K562 (cell line): ENCODE measurements around the gene EME1. TPM values are rescaled to one million over a fixed set of nuclear protein-coding genes. Genes with fewer than 3 reads are reported as not detected.
A peak's percentile ranks its signal among the peaks of the same experiment; 100 is the strongest.
"Not testable (repeated sequence)": the region's sequence is repeated elsewhere in the genome, so short reads cannot be mapped to it uniquely, and the experiment has no call there.

Experiments
- ATAC-seq: fragments of 200-7000 bp; cut with Tn5 transposase; 3 replicates; pipeline ENCODE4 v1.9.1; 2020; ENCODE audit warnings: moderate library complexity
- BruUV-seq: library from RNA; stranded (reverse); fragments of 400-500 nt; replicated peaks from 2 replicates; lab custom pipeline; 2021; lab: Mats Ljungman, UMichigan
- CTCF ChIA-PET: fragments of 300-600 bp; formaldehyde crosslinking; extraction: SDS; loops from one replicate; lab custom pipeline; 2021; ENCODE audit warnings: low intra/inter-chr PET ratio; lab: Yijun Ruan, JAX
- POLR2A ChIA-PET: fragments of 300-600, 350-650 bp; sonication (Branson Sonifier 250); formaldehyde crosslinking; extraction: SDS; loops from one replicate; lab custom pipeline; 2021; ENCODE audit warnings: antibody characterized with exemption, inconsistent platforms; lab: Yijun Ruan, JAX
- DNase-seq, 4 experiments: peaks; one replicate each; pipeline versions ENCODE4 v3.0.0 to v3.0.0-alpha.2; 2011 to 2018; ENCODE audit warnings: low spot score in 3 of 4, mixed read lengths in 3 of 4; ENCODE audit errors: extremely low read depth in 1 of 4
- FAIRE-seq: peaks from 2 replicates; lab custom pipeline; 2011; peaks lifted over from hg19 to GRCh38; lab: Jason Lieb, UNC
- H2AFZ ChIP-seq: 2 replicates; pipeline ENCODE4 v1.6.0; 2011; ENCODE audit warnings: low read depth, low read length, control low read depth, inconsistent platforms
- H3K27ac ChIP-seq: fragments of 200-600 bp; 3 replicates; pipeline ENCODE4 v1.8.0; 2011; ENCODE audit warnings: low read depth, mild to moderate bottlenecking, control low read depth, inconsistent platforms, low read length, moderate library complexity, mixed read lengths; ENCODE audit errors: extremely low read depth
- H3K27me3 ChIP-seq, 2 experiments: fragments of 300-600 bp in 1 of 2; 2 replicates in 1 of 2; 3 replicates in 1 of 2; pipeline versions ENCODE4 v1.6.0 to v1.8.0; 2011; ENCODE audit warnings: inconsistent platforms in 2 of 2, low read length in 2 of 2, mild to moderate bottlenecking in 1 of 2, mixed read lengths in 1 of 2, moderate library complexity in 1 of 2; ENCODE audit not compliant: control insufficient read depth in 2 of 2, insufficient read depth in 2 of 2
- H3K36me3 ChIP-seq: fragments of 300-600 bp; 3 replicates; pipeline ENCODE4 v1.8.0; 2011; ENCODE audit warnings: mild to moderate bottlenecking, low read length, inconsistent platforms; ENCODE audit not compliant: control insufficient read depth, insufficient read depth
- H3K4me1 ChIP-seq, 2 experiments: fragments of 200-600 bp in 1 of 2; replicated peaks in 1 of 2; 2 replicates in 1 of 2; 3 replicates in 1 of 2; pipeline versions ENCODE4 v1.5.1 to v1.8.0; 2011; ENCODE audit warnings: inconsistent platforms in 2 of 2, low read length in 2 of 2, mild to moderate bottlenecking in 1 of 2, mixed read lengths in 1 of 2, moderate library complexity in 1 of 2; ENCODE audit not compliant: control insufficient read depth in 2 of 2, insufficient read depth in 2 of 2
- H3K4me2 ChIP-seq: 2 replicates; pipeline ENCODE4 v1.6.1; 2011; ENCODE audit warnings: low read length, control low read depth, inconsistent platforms, mixed read lengths; ENCODE audit not compliant: insufficient read depth
- H3K4me3 ChIP-seq: fragments of 200-600 bp; sonication (generic), shearing (Covaris generic); 2 replicates; pipeline ENCODE4 v1.5.1; 2016; ENCODE audit warnings: control low read depth, inconsistent platforms
- H3K79me2 ChIP-seq: fragments of 200-600 bp; 3 replicates; pipeline ENCODE4 v1.8.0; 2011; ENCODE audit warnings: low read length, inconsistent platforms; ENCODE audit not compliant: control insufficient read depth, insufficient read depth
- H3K9ac ChIP-seq, 2 experiments: 2 replicates each; pipeline versions ENCODE4 v1.6.0 to v1.6.1; 2011; ENCODE audit warnings: low read depth in 2 of 2, low read length in 2 of 2, control low read depth in 1 of 2, inconsistent platforms in 1 of 2, mild to moderate bottlenecking in 1 of 2, mixed read lengths in 1 of 2; ENCODE audit not compliant: insufficient read depth in 1 of 2
- H3K9me1 ChIP-seq: one replicate; pipeline ENCODE4 v1.6.0; 2011; ENCODE audit warnings: inconsistent platforms, mild to moderate bottlenecking, low read length, moderate library complexity; ENCODE audit not compliant: control insufficient read depth, insufficient read depth
- H3K9me3 ChIP-seq: replicated peaks from 2 replicates; pipeline ENCODE4 v1.5.1; 2011; ENCODE audit warnings: low read depth, low read length, inconsistent platforms; ENCODE audit not compliant: control insufficient read depth, insufficient read depth
- H4K20me1 ChIP-seq: replicated peaks from 2 replicates; pipeline ENCODE4 v1.6.1; 2011; ENCODE audit warnings: low read length, inconsistent platforms, mixed read lengths; ENCODE audit not compliant: control insufficient read depth, insufficient read depth
- CEBPB ChIP-seq: fragments of 450-650 bp; IDR thresholded peaks from 2 replicates; pipeline ENCODE4 v1.6.1; 2016; ENCODE audit warnings: missing genetic modification characterization, missing compliant biosample characterization
- CTBP1 ChIP-seq: fragments of 450-650 bp; IDR thresholded peaks from 2 replicates; pipeline ENCODE4 v1.6.1; 2016; ENCODE audit warnings: borderline replicate concordance
- HDAC2 ChIP-seq: fragments of 450-650 bp; IDR thresholded peaks from 2 replicates; pipeline ENCODE4 v1.6.1; 2016; ENCODE audit warnings: mild to moderate bottlenecking
- KDM1A ChIP-seq, 2 experiments: fragments of 450-650 bp; IDR thresholded peaks; 2 replicates each; pipeline ENCODE4 v1.6.1; 2016; ENCODE audit warnings: mild to moderate bottlenecking in 2 of 2
- RAD21 ChIP-seq, 2 experiments: fragments of 250-450 bp in 1 of 2; fragments of 450-650 bp in 1 of 2; sonication (Bioruptor Pico) in 1 of 2; formaldehyde crosslinking in 1 of 2; IDR thresholded peaks in 1 of 2; conservative IDR thresholded peaks in 1 of 2; 2 replicates each; pipeline versions ENCODE4 v1.4.0 to v1.8.0; 2020 to 2022; ENCODE audit warnings: mild to moderate bottlenecking in 2 of 2, moderate library complexity in 1 of 2
- STAG1 ChIP-seq: sonication (generic); formaldehyde crosslinking; IDR thresholded peaks from 2 replicates; pipeline ENCODE4 v1.5.0; 2020; ENCODE audit warnings: missing genetic modification reagents, borderline replicate concordance
- WGBS: fragments of 100-300 bp; shearing (Covaris generic); methylation state at CpG from one replicate; pipeline ENCODE4 v1.1.6; 2016; ENCODE audit warnings: low coverage, mixed read lengths; ENCODE audit not compliant: insufficient coverage; ENCODE audit errors: missing lambda C conversion rate; 5-methylcytosine and 5-hydroxymethylcytosine counted together
- in situ Hi-C: fragments of 300-500 bp; cut with MboI; formaldehyde crosslinking; loops from 4 replicates; pipeline ENCODE4 v1.15.0; 2018; ENCODE audit warnings: inconsistent platforms, mixed read lengths
- intact Hi-C: fragments of 100-400 bp; cut with micrococcal nuclease; formaldehyde crosslinking; loops from 2 replicates; pipeline ENCODE4 v1.14.2; 2022
- polyA plus RNA-seq, 8 experiments: library from polyadenylated mRNA; depleted of rRNA in 4 of 8; stranded (reverse) in 5 of 8; unstranded in 3 of 8; fragments of >200 nt; fragmentation: Nextera tagmentation in 2 of 8; fragmentation: Illumina TruSeq in 1 of 8; extraction: Ambion mirVana in 2 of 8; extraction: Trizol in 1 of 8; gene quantifications; 2 replicates each; pipeline versions ENCODE4 v1.2.1 to v1.2.3, GENCODE V29; 2011 to 2014; ENCODE audit warnings: inconsistent platforms in 1 of 8, missing spikeins in 1 of 8
- total RNA-seq, 7 experiments: library from RNA; depleted of rRNA in 6 of 7; stranded (reverse); fragments of >200 nt in 6 of 7; fragmentation: Illumina TruSeq in 2 of 7; extraction: Trizol in 2 of 7; gene quantifications; 2 replicates each; pipeline versions ENCODE4 v1.2.1 to v1.2.3, GENCODE V29; 2011 to 2021; ENCODE audit warnings: low replicate concordance in 1 of 7
- TF ChIP-seq, protein P1 (sequence below), 3 experiments: IDR thresholded peaks in 2 of 3; conservative IDR thresholded peaks in 1 of 3; 2 replicates each; pipeline ENCODE4 v1.5.1; 2011 to 2012; ENCODE audit warnings: low read length in 3 of 3, mild to moderate bottlenecking in 3 of 3, control low read depth in 2 of 3, improper control_type of control experiment in 1 of 3, inconsistent platforms in 1 of 3, low read depth in 1 of 3, mixed read lengths in 1 of 3, moderate library complexity in 1 of 3; ENCODE audit not compliant: insufficient read depth in 2 of 3
- TF ChIP-seq, protein P2 (sequence below): fragments of 450-650 bp; formaldehyde crosslinking; IDR thresholded peaks from 2 replicates; pipeline ENCODE4 v1.4.0; 2020; ENCODE audit warnings: mild to moderate bottlenecking, moderate library complexity

EME1 gene
- total and polyA plus RNA-seq, 9 of the 15 experiments (the other 6 are each of a cell fraction or from before 2014, with no cell fraction given): 14.6 to 44.1 (median 24.0) TPM

GRCh38 chr17:50332196-50332595 lies 40.8 kb upstream of the EME1 start:
- CTCF ChIA-PET: interaction anchor here (2.6 kb wide), 1 partner anchor 132 kb away, joined by 23 read pairs; the partner anchor contains the start of gene COL1A1
- Histone ChIP-seq H3K9ac (no peak overlapping the region), H3K36me3 (no peaks in the 10 kb centered on the region), H3K4me1 (peaks cover 0 to 3% of the 10 kb centered on the region in 2 experiments; a peak in 3 of 5 replicates), H3K9me1 (no peaks in the 10 kb centered on the region), H2AFZ (no peak overlapping the region), H3K27ac (no peak overlapping the region), H4K20me1 (no peaks in the 10 kb centered on the region), H3K9me3 (no peaks in the 10 kb centered on the region), H3K4me3 (no peak overlapping the region), H3K4me2 (no peak overlapping the region), H3K79me2 (no peaks in the 10 kb centered on the region), H3K27me3 (peaks cover 25 to 55% of the 10 kb centered on the region in 2 experiments)
- no peak for ATAC-seq
- in situ Hi-C loops: no loop called here
- no TSS peak for BruUV-seq
- no peak for FAIRE-seq
- intact Hi-C loops: no loop called here
- TF ChIP-seq HDAC2 (no peak), KDM1A (IDR thresholded peaks at IDR 0.05) (0 out of 4 replicates have a peak, but pooled peaks of 1 of the 2 experiments have one; percentile 27)
- POLR2A ChIA-PET: no interaction called here
- DNase-seq: no peak
- WGBS: 6% methylated on average over 6 of the region's 6 CpGs

- H3K79me2 ChIP-seq, H3K27ac ChIP-seq, H3K4me1 ChIP-seq, H3K9ac ChIP-seq, H2AFZ ChIP-seq, BruUV-seq, intact Hi-C loops, POLR2A ChIA-PET, in situ Hi-C loops, H3K9me3 ChIP-seq, H3K4me2 ChIP-seq, H3K4me3 ChIP-seq, H3K9me1 ChIP-seq, H4K20me1 ChIP-seq, H3K36me3 ChIP-seq: not testable (repeated sequence)
- peaks cover 25 to 50% of the 10 kb centered on the region in 2 experiments for H3K27me3 ChIP-seq
- ATAC-seq (peak; percentile 72), DNase-seq (peak in 1 of 4 experiments; percentile 32), FAIRE-seq (peak; percentile 51)
- 19% methylated on average over 12 of the region's 14 CpGs for WGBS
- CTCF ChIA-PET: interaction anchor here (2.6 kb wide), 1 partner anchor 133 kb away, joined by 23 read pairs; the partner anchor contains the start of gene COL1A1
- TF ChIP-seq CEBPB (peak; percentile 48; the same call in 1 of the 2 replicates), RAD21 (CRISPR knock-in tag; conservative IDR thresholded peaks at IDR 0.05 in 1 of 2, IDR thresholded peaks at IDR 0.05 in 1 of 2) (peak; percentile 43 to 56; a peak in 3 of 4 replicates), CTBP1 (0 out of 2 replicates have a peak, but pooled peaks have one; percentile 30), STAG1 (CRISPR knock-in tag) (0 out of 2 replicates have a peak, but pooled peaks have one; percentile 22)
- TF ChIP-seq, protein P1, sequence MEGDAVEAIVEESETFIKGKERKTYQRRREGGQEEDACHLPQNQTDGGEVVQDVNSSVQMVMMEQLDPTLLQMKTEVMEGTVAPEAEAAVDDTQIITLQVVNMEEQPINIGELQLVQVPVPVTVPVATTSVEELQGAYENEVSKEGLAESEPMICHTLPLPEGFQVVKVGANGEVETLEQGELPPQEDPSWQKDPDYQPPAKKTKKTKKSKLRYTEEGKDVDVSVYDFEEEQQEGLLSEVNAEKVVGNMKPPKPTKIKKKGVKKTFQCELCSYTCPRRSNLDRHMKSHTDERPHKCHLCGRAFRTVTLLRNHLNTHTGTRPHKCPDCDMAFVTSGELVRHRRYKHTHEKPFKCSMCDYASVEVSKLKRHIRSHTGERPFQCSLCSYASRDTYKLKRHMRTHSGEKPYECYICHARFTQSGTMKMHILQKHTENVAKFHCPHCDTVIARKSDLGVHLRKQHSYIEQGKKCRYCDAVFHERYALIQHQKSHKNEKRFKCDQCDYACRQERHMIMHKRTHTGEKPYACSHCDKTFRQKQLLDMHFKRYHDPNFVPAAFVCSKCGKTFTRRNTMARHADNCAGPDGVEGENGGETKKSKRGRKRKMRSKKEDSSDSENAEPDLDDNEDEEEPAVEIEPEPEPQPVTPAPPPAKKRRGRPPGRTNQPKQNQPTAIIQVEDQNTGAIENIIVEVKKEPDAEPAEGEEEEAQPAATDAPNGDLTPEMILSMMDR (IDR thresholded peaks at IDR 0.05 in 2 of 3, conservative IDR thresholded peaks at IDR 0.05 in 1 of 3; ENCODE audit: insufficient read depth in 2 of 3, low read depth in 1 of 3, low read length in 3 of 3): peak; percentile 37 to 63 (median 43); a peak in 5 of 6 replicates
- TF ChIP-seq, protein P2, sequence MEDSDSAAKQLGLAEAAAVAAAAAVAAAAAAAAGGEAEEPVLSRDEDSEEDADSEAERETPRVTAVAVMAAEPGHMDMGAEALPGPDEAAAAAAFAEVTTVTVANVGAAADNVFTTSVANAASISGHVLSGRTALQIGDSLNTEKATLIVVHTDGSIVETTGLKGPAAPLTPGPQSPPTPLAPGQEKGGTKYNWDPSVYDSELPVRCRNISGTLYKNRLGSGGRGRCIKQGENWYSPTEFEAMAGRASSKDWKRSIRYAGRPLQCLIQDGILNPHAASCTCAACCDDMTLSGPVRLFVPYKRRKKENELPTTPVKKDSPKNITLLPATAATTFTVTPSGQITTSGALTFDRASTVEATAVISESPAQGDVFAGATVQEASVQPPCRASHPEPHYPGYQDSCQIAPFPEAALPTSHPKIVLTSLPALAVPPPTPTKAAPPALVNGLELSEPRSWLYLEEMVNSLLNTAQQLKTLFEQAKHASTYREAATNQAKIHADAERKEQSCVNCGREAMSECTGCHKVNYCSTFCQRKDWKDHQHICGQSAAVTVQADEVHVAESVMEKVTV: 0 out of 2 replicates have a peak, but pooled peaks have one; percentile 15
Measured at GRCh38 chr17:50333291-50334057, 39.6 kb upstream of the EME1 start.
